Measurements from ENCODE around the gene MFN1.

The MFN1 gene

GRCh38 chr3:179332240-179332639, 15.3 kb upstream of the MFN1 start:
- Histone ChIP-seq H3K4me3 (replicated peaks; ENCODE audit: low read depth, low read length) (no peak overlapping the region), H3K36me3 (ENCODE audit: control insufficient read depth, insufficient read depth, low read length) (peaks cover 14% of the 10 kb centered on the region), H3K27me3 (replicated peaks; ENCODE audit: control insufficient read depth, insufficient read depth, low read length) (no peaks in the 10 kb centered on the region)
- no peak for TF ChIP-seq CTCF (IDR thresholded peaks at IDR 0.05; ENCODE audit: insufficient read depth, low read length, poor library complexity, severe bottlenecking)
- DNase-seq (ENCODE audit: extremely low read depth, insufficient read length), result no peak

GRCh38 chr3:179333084-179333483, 14.4 kb upstream of the MFN1 start:
- DNase-seq (ENCODE audit: extremely low read depth, insufficient read length), result no peak
- H3K36me3 ChIP-seq (ENCODE audit: control insufficient read depth, insufficient read depth, low read length), result peaks cover 14% of the 10 kb centered on the region
- no peaks in the 10 kb centered on the region for H3K27me3 ChIP-seq (replicated peaks; ENCODE audit: control insufficient read depth, insufficient read depth, low read length)
- TF ChIP-seq CTCF (IDR thresholded peaks at IDR 0.05; ENCODE audit: insufficient read depth, low read length, poor library complexity, severe bottlenecking), result no peak
- no peak overlapping the region for H3K4me3 ChIP-seq (replicated peaks; ENCODE audit: low read depth, low read length)

GRCh38 chr3:179336345-179336929, 11.1 kb upstream of the MFN1 start:
- DNase-seq (ENCODE audit: extremely low read depth, insufficient read length), result no peak
- Histone ChIP-seq H3K27me3 (replicated peaks; ENCODE audit: control insufficient read depth, insufficient read depth, low read length) (no peaks in the 10 kb centered on the region), H3K36me3 (ENCODE audit: control insufficient read depth, insufficient read depth, low read length) (peaks cover 12% of the 10 kb centered on the region), H3K4me3 (replicated peaks; ENCODE audit: low read depth, low read length) (no peak overlapping the region)
- no peak for TF ChIP-seq CTCF (IDR thresholded peaks at IDR 0.05; ENCODE audit: insufficient read depth, low read length, poor library complexity, severe bottlenecking)

- no peak for TF ChIP-seq CTCF (IDR thresholded peaks at IDR 0.05; ENCODE audit: insufficient read depth, low read length, poor library complexity, severe bottlenecking)
- DNase-seq (ENCODE audit: extremely low read depth, insufficient read length), result peak; percentile 65
- peak overlapping the region; percentile 94 for H3K4me3 ChIP-seq (replicated peaks; ENCODE audit: low read depth, low read length)
- no peaks in the 10 kb centered on the region for H3K27me3 ChIP-seq (replicated peaks; ENCODE audit: control insufficient read depth, insufficient read depth, low read length)
- peaks cover 3% of the 10 kb centered on the region for H3K36me3 ChIP-seq (ENCODE audit: control insufficient read depth, insufficient read depth, low read length)
These were observed 960 bp downstream of the MFN1 start for GRCh38 chr3:179348325-179349013.

- H3K36me3 ChIP-seq (ENCODE audit: control insufficient read depth, insufficient read depth, low read length), result peaks cover 28% of the 10 kb centered on the region
- DNase-seq (ENCODE audit: extremely low read depth, insufficient read length), result no peak
- H3K27me3 ChIP-seq (replicated peaks; ENCODE audit: control insufficient read depth, insufficient read depth, low read length), result no peaks in the 10 kb centered on the region
- no peak overlapping the region for H3K4me3 ChIP-seq (replicated peaks; ENCODE audit: low read depth, low read length)
- TF ChIP-seq CTCF (IDR thresholded peaks at IDR 0.05; ENCODE audit: insufficient read depth, low read length, poor library complexity, severe bottlenecking), result no peak
These were observed 8.5 kb downstream of the MFN1 start for GRCh38 chr3:179355996-179356395.
